ENCODE data around the gene DIPK1A. TPM values are rescaled to one million over a fixed set of nuclear protein-coding genes. Genes with fewer than 3 reads are reported as not detected.
"Not testable (repeated sequence)": the region's sequence is repeated elsewhere in the genome, so short reads cannot be mapped to it uniquely, and the experiment has no call there.

DIPK1A gene
- total RNA-seq, 1 experiment from 2014 or later, result 23.6 TPM

- H3K4me3 ChIP-seq, result no peak overlapping the region
- no peak overlapping the region for H3K27ac ChIP-seq
- H3K27me3 ChIP-seq (replicated peaks), result no peaks in the 10 kb centered on the region; the same call in 1 of the 2 replicates
- H3K9me3 ChIP-seq (replicated peaks), result no peaks in the 10 kb centered on the region
- no peak for DNase-seq (ENCODE audit: low read depth in 1 of 2, low spot score in 2 of 2)
- H3K36me3 ChIP-seq, result no peaks in the 10 kb centered on the region
- H3K4me1 ChIP-seq (replicated peaks), result peaks cover 14% of the 10 kb centered on the region
Measured at GRCh38 chr1:92903765-92904164, 57.5 kb downstream of the DIPK1A start.

GRCh38 chr1:92902406-92902744 is 58.9 kb downstream of the DIPK1A start:
- Histone ChIP-seq H3K27ac (no peak overlapping the region), H3K9me3 (replicated peaks) (no peaks in the 10 kb centered on the region), H3K27me3 (replicated peaks) (no peaks in the 10 kb centered on the region), H3K4me3 (no peak overlapping the region), H3K4me1 (replicated peaks) (no peaks in the 10 kb centered on the region; the same call in 1 of the 2 replicates), H3K36me3 (no peaks in the 10 kb centered on the region)
- DNase-seq (ENCODE audit: low read depth in 1 of 2, low spot score in 2 of 2), result no peak

- no peak for DNase-seq (ENCODE audit: low read depth in 1 of 2, low spot score in 2 of 2)
- Histone ChIP-seq H3K36me3 (no peaks in the 10 kb centered on the region), H3K9me3 (replicated peaks) (no peaks in the 10 kb centered on the region), H3K27ac (no peak overlapping the region), H3K4me3 (no peak overlapping the region), H3K4me1 (replicated peaks) (no peaks in the 10 kb centered on the region), H3K27me3 (replicated peaks) (no peaks in the 10 kb centered on the region)
Measured at GRCh38 chr1:92901699-92902405, 59.4 kb downstream of the DIPK1A start.

- H3K4me3 ChIP-seq, result no peak overlapping the region
- no peaks in the 10 kb centered on the region for H3K9me3 ChIP-seq (replicated peaks)
- no peaks in the 10 kb centered on the region for H3K36me3 ChIP-seq
- H3K4me1 ChIP-seq (replicated peaks), result no peaks in the 10 kb centered on the region
- no peak overlapping the region for H3K27ac ChIP-seq
- no peak for DNase-seq (ENCODE audit: low read depth in 1 of 2, low spot score in 2 of 2)
- H3K27me3 ChIP-seq (replicated peaks), result no peaks in the 10 kb centered on the region
Measured at GRCh38 chr1:92901126-92901525, 60.1 kb downstream of the DIPK1A start.

- Histone ChIP-seq H3K36me3 (no peaks in the 10 kb centered on the region), H3K4me1 (replicated peaks) (no peaks in the 10 kb centered on the region), H3K27ac (no peak overlapping the region), H3K27me3 (replicated peaks) (no peaks in the 10 kb centered on the region), H3K4me3 (no peak overlapping the region), H3K9me3 (replicated peaks) (no peaks in the 10 kb centered on the region)
- no peak for DNase-seq (ENCODE audit: low read depth in 1 of 2, low spot score in 2 of 2)
Measured at GRCh38 chr1:92900539-92900938, 60.7 kb downstream of the DIPK1A start.

GRCh38 chr1:92899780-92900179 is 61.5 kb downstream of the DIPK1A start:
- Histone ChIP-seq H3K4me1 (replicated peaks) (no peaks in the 10 kb centered on the region), H3K9me3 (replicated peaks) (no peaks in the 10 kb centered on the region), H3K36me3 (no peaks in the 10 kb centered on the region), H3K27me3 (replicated peaks) (no peaks in the 10 kb centered on the region), H3K4me3 (no peak overlapping the region), H3K27ac (no peak overlapping the region)
- no peak for DNase-seq (ENCODE audit: low read depth in 1 of 2, low spot score in 2 of 2)

GRCh38 chr1:92898053-92898452 is 63.2 kb downstream of the DIPK1A start:
- not testable (repeated sequence) for H3K4me1 ChIP-seq (replicated peaks); H3K4me3 ChIP-seq; H3K9me3 ChIP-seq (replicated peaks); DNase-seq (ENCODE audit: low read depth in 1 of 2, low spot score in 2 of 2); H3K36me3 ChIP-seq; H3K27me3 ChIP-seq (replicated peaks); H3K27ac ChIP-seq

GRCh38 chr1:92887465-92887864 is 73.8 kb downstream of the DIPK1A start:
- Histone ChIP-seq H3K27ac (no peak overlapping the region), H3K4me1 (replicated peaks) (no peaks in the 10 kb centered on the region), H3K27me3 (replicated peaks) (no peaks in the 10 kb centered on the region), H3K4me3 (no peak overlapping the region), H3K9me3 (replicated peaks) (no peaks in the 10 kb centered on the region; the same call in 1 of the 2 replicates), H3K36me3 (no peaks in the 10 kb centered on the region)
- no peak for DNase-seq (ENCODE audit: low read depth in 1 of 2, low spot score in 2 of 2)

GRCh38 chr1:92886886-92887419 is 74.3 kb downstream of the DIPK1A start:
- Histone ChIP-seq H3K9me3 (replicated peaks) (no peaks in the 10 kb centered on the region; the same call in 1 of the 2 replicates), H3K36me3 (no peaks in the 10 kb centered on the region), H3K4me3 (no peak overlapping the region), H3K4me1 (replicated peaks) (no peaks in the 10 kb centered on the region), H3K27ac (no peak overlapping the region), H3K27me3 (replicated peaks) (no peaks in the 10 kb centered on the region)
- DNase-seq (ENCODE audit: low read depth in 1 of 2, low spot score in 2 of 2), result no peak

GRCh38 chr1:92884195-92884594 is 77.1 kb downstream of the DIPK1A start:
- no peak overlapping the region for H3K4me3 ChIP-seq
- no peak for DNase-seq (ENCODE audit: low read depth in 1 of 2, low spot score in 2 of 2)

GRCh38 chr1:92883297-92883696 is 78.0 kb downstream of the DIPK1A start:
- no peak for DNase-seq (ENCODE audit: low read depth in 1 of 2, low spot score in 2 of 2)
- Histone ChIP-seq H3K27me3 (replicated peaks) (no peaks in the 10 kb centered on the region), H3K27ac (no peak overlapping the region)

More at GRCh38 chr1:92884195-92884594, 77.1 kb downstream of the DIPK1A start:
- H3K4me1 ChIP-seq (replicated peaks), result no peaks in the 10 kb centered on the region
- no peak overlapping the region for H3K27ac ChIP-seq
- no peaks in the 10 kb centered on the region; the same call in 1 of the 2 replicates for H3K9me3 ChIP-seq (replicated peaks)
- no peaks in the 10 kb centered on the region for H3K27me3 ChIP-seq (replicated peaks)
- H3K36me3 ChIP-seq, result no peaks in the 10 kb centered on the region

GRCh38 chr1:92882819-92883218 is 78.4 kb downstream of the DIPK1A start:
- DNase-seq (ENCODE audit: low read depth in 1 of 2, low spot score in 2 of 2), result no peak
- no peak overlapping the region for H3K27ac ChIP-seq
- H3K9me3 ChIP-seq (replicated peaks), result no peaks in the 10 kb centered on the region
- no peaks in the 10 kb centered on the region for H3K36me3 ChIP-seq
- H3K4me3 ChIP-seq, result no peak overlapping the region
- H3K4me1 ChIP-seq (replicated peaks), result peaks cover 2% of the 10 kb centered on the region; the same call in 1 of the 2 replicates
- H3K27me3 ChIP-seq (replicated peaks), result no peaks in the 10 kb centered on the region

More at GRCh38 chr1:92883297-92883696, 78.0 kb downstream of the DIPK1A start:
- H3K4me3 ChIP-seq, result no peak overlapping the region
- no peaks in the 10 kb centered on the region for H3K9me3 ChIP-seq (replicated peaks)
- H3K4me1 ChIP-seq (replicated peaks), result no peaks in the 10 kb centered on the region
- H3K36me3 ChIP-seq, result no peaks in the 10 kb centered on the region

GRCh38 chr1:92881391-92881790 is 79.9 kb downstream of the DIPK1A start:
- Histone ChIP-seq H3K4me3 (no peak overlapping the region), H3K27me3 (replicated peaks) (no peaks in the 10 kb centered on the region), H3K27ac (no peak overlapping the region), H3K4me1 (replicated peaks) (peaks cover 11% of the 10 kb centered on the region; the same call in 1 of the 2 replicates), H3K36me3 (no peaks in the 10 kb centered on the region), H3K9me3 (replicated peaks) (no peaks in the 10 kb centered on the region)
- no peak for DNase-seq (ENCODE audit: low read depth in 1 of 2, low spot score in 2 of 2)

- Histone ChIP-seq H3K9me3 (replicated peaks) (no peaks in the 10 kb centered on the region), H3K27ac (no peak overlapping the region), H3K27me3 (replicated peaks) (no peaks in the 10 kb centered on the region), H3K36me3 (no peaks in the 10 kb centered on the region), H3K4me3 (no peak overlapping the region), H3K4me1 (replicated peaks) (peaks cover 11% of the 10 kb centered on the region; the same call in 1 of the 2 replicates)
- DNase-seq (ENCODE audit: low read depth in 1 of 2, low spot score in 2 of 2), result no peak
Measured at GRCh38 chr1:92879316-92879968, 81.8 kb downstream of the DIPK1A start.
